Endothelial cell of umbilical vein (primary cell): ENCODE results near the gene CTSH. TPM values are rescaled to one million over a fixed set of nuclear protein-coding genes. Genes with fewer than 3 reads are reported as not detected.

Source experiments
- BruUV-seq: library from RNA; stranded (reverse); fragments of 400-500 nt; replicated peaks from 2 replicates; lab custom pipeline; 2021; lab: Mats Ljungman, UMichigan
- CTCF ChIA-PET: fragments of 300-600, 350-600 bp; sonication (Branson Sonifier 250); formaldehyde crosslinking; loops from one replicate; lab custom pipeline; 2021; ENCODE audit warnings: antibody characterized with exemption, inconsistent platforms; lab: Charles Lee
- POLR2A ChIA-PET: fragments of 300-600, 350-600 bp; sonication (Branson Sonifier 250); formaldehyde crosslinking; loops from one replicate; lab custom pipeline; 2021; ENCODE audit warnings: antibody characterized with exemption, inconsistent platforms; lab: Charles Lee
- DNase-seq: peaks from one replicate; pipeline ENCODE4 v3.0.0-alpha.2; 2011; ENCODE audit warnings: low read depth, low spot score
- FAIRE-seq: peaks from 2 replicates; lab custom pipeline; 2011; peaks lifted over from hg19 to GRCh38; lab: Jason Lieb, UNC
- H2AFZ ChIP-seq: 2 replicates; pipeline ENCODE4 v1.6.0; 2012; ENCODE audit warnings: low read depth, low read length, control low read depth, inconsistent platforms
- H3K27ac ChIP-seq: 2 replicates; pipeline ENCODE4 v1.5.1; 2011; ENCODE audit warnings: low read depth, mild to moderate bottlenecking, control low read depth, low read length, moderate library complexity; ENCODE audit not compliant: insufficient read depth
- H3K27me3 ChIP-seq, 2 experiments: 2 replicates each; pipeline versions ENCODE4 v1.6.0 to v1.6.1; 2011; ENCODE audit warnings: low read length in 2 of 2, mixed read lengths in 1 of 2; ENCODE audit not compliant: control insufficient read depth in 2 of 2, insufficient read depth in 2 of 2
- H3K36me3 ChIP-seq, 2 experiments: 2 replicates in 1 of 2; 3 replicates in 1 of 2; pipeline ENCODE4 v1.5.1; 2011; ENCODE audit warnings: low read length in 2 of 2, mild to moderate bottlenecking in 1 of 2, moderate library complexity in 1 of 2; ENCODE audit not compliant: control insufficient read depth in 2 of 2, insufficient read depth in 2 of 2; ENCODE audit errors: extremely low read depth in 1 of 2
- H3K4me1 ChIP-seq: 3 replicates; pipeline ENCODE4 v1.5.1; 2011; ENCODE audit warnings: mild to moderate bottlenecking, low read length; ENCODE audit not compliant: control insufficient read depth, insufficient read depth; ENCODE audit errors: extremely low read depth
- H3K4me2 ChIP-seq: 2 replicates; pipeline ENCODE4 v1.6.1; 2011; ENCODE audit warnings: low read length, control low read depth, mixed read lengths; ENCODE audit not compliant: insufficient read depth
- H3K4me3 ChIP-seq, 3 experiments: fragments of 200-600 bp in 1 of 3; sonication (generic), shearing (Covaris generic) in 1 of 3; replicated peaks in 1 of 3; 2 replicates each; pipeline ENCODE4 v1.5.1; 2011 to 2016; ENCODE audit warnings: control low read depth in 3 of 3, low read length in 3 of 3, mild to moderate bottlenecking in 2 of 3, inconsistent platforms in 1 of 3, low read depth in 1 of 3, moderate library complexity in 1 of 3; ENCODE audit not compliant: insufficient read depth in 1 of 3
- H3K79me2 ChIP-seq: 2 replicates; pipeline ENCODE4 v1.6.0; 2012; ENCODE audit warnings: low read length, inconsistent platforms; ENCODE audit not compliant: control insufficient read depth, insufficient read depth
- H3K9ac ChIP-seq: replicated peaks from 2 replicates; pipeline ENCODE3; 2011; ENCODE audit warnings: low read length, control low read depth; ENCODE audit not compliant: insufficient read depth; ENCODE audit errors: extremely low read depth
- H3K9me1 ChIP-seq: replicated peaks from 3 replicates; pipeline ENCODE4 v1.6.0; 2011; ENCODE audit warnings: mild to moderate bottlenecking, low read length; ENCODE audit not compliant: control insufficient read depth, insufficient read depth; ENCODE audit errors: extremely low read depth
- H3K9me3 ChIP-seq: replicated peaks from 2 replicates; pipeline ENCODE4 v1.5.1; 2012; ENCODE audit warnings: low read length, inconsistent platforms; ENCODE audit not compliant: control insufficient read depth, insufficient read depth
- H4K20me1 ChIP-seq: replicated peaks from 2 replicates; pipeline ENCODE3; 2011; ENCODE audit warnings: mild to moderate bottlenecking, low read length; ENCODE audit not compliant: control insufficient read depth, insufficient read depth; ENCODE audit errors: extremely low read depth
- CTCF ChIP-seq, 2 donors: IDR thresholded peaks; 1 replicate in 1 of 2; 2 replicates in 1 of 2; pipeline ENCODE4 v1.5.1; 2011; ENCODE audit warnings: low read length in 2 of 2, mild to moderate bottlenecking in 2 of 2, moderate library complexity in 2 of 2, control low read depth in 1 of 2, inconsistent platforms in 1 of 2, low read depth in 1 of 2; ENCODE audit not compliant: insufficient read depth in 1 of 2; ENCODE audit errors: extremely low read depth in 1 of 2
- EZH2 ChIP-seq: IDR thresholded peaks from 2 replicates; pipeline ENCODE4 v1.6.1; 2012; ENCODE audit warnings: borderline replicate concordance, low read depth, mild to moderate bottlenecking, moderate library complexity, low read length, inconsistent platforms; ENCODE audit not compliant: severe bottlenecking
- FOS ChIP-seq: IDR thresholded peaks from 2 replicates; pipeline ENCODE4 v1.6.1; 2011; ENCODE audit warnings: mild to moderate bottlenecking, low read length, moderate library complexity, borderline replicate concordance; ENCODE audit not compliant: insufficient read depth
- GATA2 ChIP-seq: IDR thresholded peaks from 2 replicates; pipeline ENCODE4 v1.7.0; 2011; ENCODE audit warnings: low read depth, mild to moderate bottlenecking, moderate library complexity, mixed read lengths, low read length; ENCODE audit not compliant: insufficient read length, insufficient read depth
- JUN ChIP-seq: IDR thresholded peaks from 2 replicates; pipeline ENCODE4 v1.6.1; 2011; ENCODE audit warnings: borderline replicate concordance, low read depth; ENCODE audit not compliant: insufficient read length, insufficient read depth
- MAX ChIP-seq: IDR thresholded peaks from 2 replicates; pipeline ENCODE4 v1.6.1; 2011; ENCODE audit not compliant: insufficient read depth, insufficient read length
- MYC ChIP-seq: IDR thresholded peaks from one replicate; pipeline ENCODE4 v1.6.1; 2011; ENCODE audit warnings: mild to moderate bottlenecking, low read depth, low read length
- POLR2A ChIP-seq: IDR thresholded peaks from 2 replicates; pipeline ENCODE4 v1.6.1; 2012; ENCODE audit warnings: low read depth, mild to moderate bottlenecking, control low read depth, low read length
- POLR2AphosphoS5 ChIP-seq: IDR thresholded peaks from 2 replicates; pipeline ENCODE4 v1.6.1; 2012; ENCODE audit warnings: low read depth, mild to moderate bottlenecking, control low read depth, low read length, moderate library complexity; ENCODE audit not compliant: insufficient read depth
- dilution Hi-C: fragments of 300-500 bp; cut with MboI; formaldehyde crosslinking; loops from one replicate; pipeline ENCODE4 v1.15.0; 2019; ENCODE audit warnings: low sequenced_read_pairs; ENCODE audit not compliant: extremely low pct_ligation_motif_present
- intact Hi-C: fragments of 100-400 bp; cut with micrococcal nuclease; formaldehyde crosslinking; loops from one replicate; pipeline ENCODE4 v1.10.0; 2022
- polyA plus RNA-seq, 4 experiments: library from polyadenylated mRNA; depleted of rRNA in 3 of 4; stranded (reverse) in 3 of 4; unstranded in 1 of 4; fragments of >200 nt; gene quantifications; 2 replicates each; pipeline versions ENCODE4 v1.2.1 to v1.2.3, GENCODE V29; 2011 to 2012; ENCODE audit warnings: missing spikeins in 1 of 4
- total RNA-seq: library from RNA; stranded (reverse); gene quantifications from 2 replicates; pipeline ENCODE4 v1.2.3, GENCODE V29; 2021

CTSH gene
- total and polyA plus RNA-seq, 2 donors (not counting 3 experiments of a cell fraction or from before 2014, with no cell fraction given): 7.0 to 7.4 TPM

GRCh38 chr15:78872972-78873792, 71.7 kb downstream of the CTSH start:
- Histone ChIP-seq H3K9me1 (no peaks in the 10 kb centered on the region), H3K9me3 (no peaks in the 10 kb centered on the region), H3K79me2 (peaks cover 53% of the 10 kb centered on the region), H2AFZ (no peak overlapping the region), H3K4me2 (peak overlapping the region; percentile 95), H3K27me3 (no peaks in the 10 kb centered on the region), H3K36me3 (no peaks in the 10 kb centered on the region), H3K4me1 (peaks cover 22% of the 10 kb centered on the region), H3K9ac (peak overlapping the region; percentile 97), H4K20me1 (peaks cover 21% of the 10 kb centered on the region), H3K27ac (peak overlapping the region; percentile 98), H3K4me3 (peak overlapping the region; percentile 83 to 97 (median 91))
- intact Hi-C loops (loop anchor here (1.0 to 2.0 kb wide), 3 partner anchors 13 to 116 kb away; partner anchors contain the start of gene ADAMTS7), dilution Hi-C loops (no loop called here)
- FAIRE-seq (peak; percentile 87), DNase-seq (peak; percentile 91)
- ChIA-PET POLR2A (interaction anchor here (0.7 to 1.8 kb wide), 6 partner anchors 13 to 594 kb away, joined by 3 to 14 read pairs (median 4); partner anchors contain the start of gene ADAMTS7), CTCF (interaction anchor here (0.6 to 2.6 kb wide), 15 partner anchors 8 to 312 kb away, joined by 3 to 24 read pairs (median 3); partner anchors contain the start of gene CHRNA5)
- TF ChIP-seq JUN (no peak), GATA2 (no peak), FOS (no peak), EZH2 (no peak), CTCF (IDR thresholded peaks at IDR 0.05; ENCODE audit: extremely low read depth in 1 of 2, insufficient read depth in 1 of 2, low read depth in 1 of 2, low read length in 2 of 2) (peak; percentile 43 to 71), POLR2AphosphoS5 (peak; percentile 44), POLR2A (peak; percentile 30), MYC (peak; percentile 46), MAX (no peak)
- BruUV-seq: no TSS peak
